Fibroblast of pulmonary artery (primary cell): Measurements from ENCODE around the gene ROR1.

Experiments used
- DNase-seq: peaks from one replicate; pipeline ENCODE4 v3.0.0-alpha.2; 2010; ENCODE audit warnings: low read depth
- H3K4me3 ChIP-seq: replicated peaks from 2 replicates; pipeline ENCODE4 v1.5.1; 2011; ENCODE audit warnings: low read depth, mild to moderate bottlenecking, control low read depth, low read length, moderate library complexity
- TF ChIP-seq, protein P1 (sequence below): IDR thresholded peaks from 2 replicates; pipeline ENCODE4 v1.5.1; 2011; ENCODE audit warnings: mild to moderate bottlenecking, control low read depth, low read length, inconsistent platforms; ENCODE audit errors: missing control alignments

The ROR1 gene

DNA sequence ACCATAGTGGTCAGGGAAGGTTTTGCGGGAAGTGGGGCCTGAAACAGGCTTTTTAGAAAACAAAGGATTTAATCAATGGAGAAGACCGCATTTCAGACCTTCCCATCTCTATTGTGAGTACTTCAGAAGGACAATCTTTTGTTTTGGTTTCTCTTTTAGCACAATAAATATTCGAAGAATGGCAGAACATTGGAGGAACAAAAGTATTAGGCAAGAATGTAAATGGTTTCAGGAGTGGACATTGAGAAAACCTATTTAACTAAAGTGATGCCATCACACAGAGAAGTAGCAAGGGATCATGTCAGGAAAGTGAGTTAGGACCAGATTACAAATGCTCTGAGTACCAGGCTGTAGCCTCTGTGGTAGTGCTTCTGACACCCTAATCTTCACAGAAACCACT lies 402.8 kb downstream of the ROR1 start:
- no peak overlapping the region for H3K4me3 ChIP-seq
- TF ChIP-seq, protein P1, sequence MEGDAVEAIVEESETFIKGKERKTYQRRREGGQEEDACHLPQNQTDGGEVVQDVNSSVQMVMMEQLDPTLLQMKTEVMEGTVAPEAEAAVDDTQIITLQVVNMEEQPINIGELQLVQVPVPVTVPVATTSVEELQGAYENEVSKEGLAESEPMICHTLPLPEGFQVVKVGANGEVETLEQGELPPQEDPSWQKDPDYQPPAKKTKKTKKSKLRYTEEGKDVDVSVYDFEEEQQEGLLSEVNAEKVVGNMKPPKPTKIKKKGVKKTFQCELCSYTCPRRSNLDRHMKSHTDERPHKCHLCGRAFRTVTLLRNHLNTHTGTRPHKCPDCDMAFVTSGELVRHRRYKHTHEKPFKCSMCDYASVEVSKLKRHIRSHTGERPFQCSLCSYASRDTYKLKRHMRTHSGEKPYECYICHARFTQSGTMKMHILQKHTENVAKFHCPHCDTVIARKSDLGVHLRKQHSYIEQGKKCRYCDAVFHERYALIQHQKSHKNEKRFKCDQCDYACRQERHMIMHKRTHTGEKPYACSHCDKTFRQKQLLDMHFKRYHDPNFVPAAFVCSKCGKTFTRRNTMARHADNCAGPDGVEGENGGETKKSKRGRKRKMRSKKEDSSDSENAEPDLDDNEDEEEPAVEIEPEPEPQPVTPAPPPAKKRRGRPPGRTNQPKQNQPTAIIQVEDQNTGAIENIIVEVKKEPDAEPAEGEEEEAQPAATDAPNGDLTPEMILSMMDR = no peak
- no peak for DNase-seq

DNA sequence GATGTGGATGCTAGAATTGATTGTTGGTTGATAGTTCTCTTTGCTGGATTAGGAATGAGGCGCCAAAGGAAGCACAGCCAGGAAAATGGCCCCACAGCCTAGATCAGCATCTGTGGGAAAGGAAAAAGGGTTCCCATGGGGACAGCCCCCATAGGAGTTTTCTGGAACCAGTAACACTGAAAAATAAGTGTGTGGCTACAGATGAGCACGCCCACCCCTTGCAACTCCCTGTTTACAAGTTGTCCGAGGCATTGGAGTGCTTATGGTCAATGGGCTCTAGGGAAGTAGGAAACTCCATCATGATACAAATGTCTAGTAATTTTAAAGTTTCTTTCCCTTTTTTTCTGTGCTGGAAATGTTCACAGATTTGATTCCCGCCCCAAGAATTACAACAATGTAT lies 405.8 kb downstream of the ROR1 start:
- no peak for DNase-seq

DNA sequence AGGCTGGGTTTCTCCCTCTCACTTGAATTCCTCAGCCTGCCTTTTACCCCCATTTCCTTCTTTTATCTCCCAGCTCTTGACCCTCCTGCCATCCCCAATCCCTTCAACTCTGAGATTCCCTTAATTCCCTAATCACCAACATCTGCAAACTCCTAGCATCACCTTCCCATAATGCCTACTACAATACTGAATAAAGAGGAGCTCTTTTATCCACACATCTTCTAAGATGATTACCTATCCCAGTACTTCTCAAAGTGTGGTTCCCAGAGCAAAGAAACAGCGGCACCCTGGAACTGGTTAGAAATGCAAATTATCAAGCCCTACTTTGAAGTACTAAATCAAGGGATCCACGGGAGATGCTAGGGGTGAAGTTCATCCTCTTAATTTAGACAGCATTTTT lies 408.4 kb downstream of the ROR1 start:
- DNase-seq = no peak
- H3K4me3 ChIP-seq = no peak overlapping the region
- TF ChIP-seq, protein P1 = no peak

More for the DNA sequence above, 405.8 kb downstream of the ROR1 start:
- TF ChIP-seq, protein P1 = no peak
- H3K4me3 ChIP-seq = no peak overlapping the region

DNA sequence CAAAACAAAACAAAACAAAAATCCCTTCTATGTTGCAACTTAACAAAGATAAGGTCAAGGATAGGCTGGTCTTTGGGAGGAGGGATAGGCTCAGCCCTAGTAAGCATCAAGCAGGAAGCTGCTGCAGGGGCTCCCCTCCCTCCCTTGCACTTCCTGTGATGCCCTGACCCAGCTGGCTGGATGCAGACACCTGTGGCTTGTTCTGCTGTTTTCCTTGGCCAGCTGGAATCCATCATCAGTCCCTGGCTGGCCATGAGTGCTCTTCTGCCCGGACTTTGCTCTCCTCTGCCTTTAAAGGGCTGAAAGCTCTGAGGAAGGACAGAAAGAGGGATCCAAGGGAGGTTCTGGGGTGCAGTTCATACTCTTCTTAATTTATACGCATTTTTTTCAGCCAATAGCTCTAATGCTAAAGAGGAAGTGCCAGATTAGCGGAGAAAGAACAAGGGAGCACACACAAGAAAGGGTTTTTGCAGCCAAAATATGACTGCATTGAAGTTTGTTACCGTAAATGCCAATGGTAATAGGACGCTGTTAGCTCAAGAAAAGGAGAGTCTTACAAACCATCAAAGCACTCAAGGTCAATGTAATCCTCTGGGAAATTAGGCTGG lies 409.7 kb downstream of the ROR1 start:
- TF ChIP-seq, protein P1 = no peak
- no peak overlapping the region for H3K4me3 ChIP-seq
- peak; percentile 51 for DNase-seq

DNA sequence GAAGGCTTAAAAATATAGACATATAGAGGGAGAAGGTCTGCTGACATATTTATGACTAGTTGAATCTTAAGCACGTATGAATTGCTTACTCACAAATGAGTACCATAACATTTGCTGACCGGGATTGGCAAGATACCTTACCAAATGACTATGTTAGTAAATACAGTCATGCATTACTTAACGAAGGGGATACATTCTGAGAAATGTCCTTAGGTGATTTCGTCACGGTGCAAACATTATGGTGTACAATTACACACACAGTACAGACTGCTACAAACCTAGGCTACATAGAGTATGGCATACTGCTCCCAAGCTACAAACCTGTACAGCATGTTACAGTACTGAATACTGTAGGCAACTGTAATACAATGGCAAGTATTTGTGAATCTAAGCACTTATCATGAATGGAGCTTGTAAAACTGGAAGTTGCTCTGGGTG lies 410.2 kb downstream of the ROR1 start:
- TF ChIP-seq, protein P1 = no peak
- DNase-seq = peak; percentile 57
- H3K4me3 ChIP-seq = no peak overlapping the region

DNA sequence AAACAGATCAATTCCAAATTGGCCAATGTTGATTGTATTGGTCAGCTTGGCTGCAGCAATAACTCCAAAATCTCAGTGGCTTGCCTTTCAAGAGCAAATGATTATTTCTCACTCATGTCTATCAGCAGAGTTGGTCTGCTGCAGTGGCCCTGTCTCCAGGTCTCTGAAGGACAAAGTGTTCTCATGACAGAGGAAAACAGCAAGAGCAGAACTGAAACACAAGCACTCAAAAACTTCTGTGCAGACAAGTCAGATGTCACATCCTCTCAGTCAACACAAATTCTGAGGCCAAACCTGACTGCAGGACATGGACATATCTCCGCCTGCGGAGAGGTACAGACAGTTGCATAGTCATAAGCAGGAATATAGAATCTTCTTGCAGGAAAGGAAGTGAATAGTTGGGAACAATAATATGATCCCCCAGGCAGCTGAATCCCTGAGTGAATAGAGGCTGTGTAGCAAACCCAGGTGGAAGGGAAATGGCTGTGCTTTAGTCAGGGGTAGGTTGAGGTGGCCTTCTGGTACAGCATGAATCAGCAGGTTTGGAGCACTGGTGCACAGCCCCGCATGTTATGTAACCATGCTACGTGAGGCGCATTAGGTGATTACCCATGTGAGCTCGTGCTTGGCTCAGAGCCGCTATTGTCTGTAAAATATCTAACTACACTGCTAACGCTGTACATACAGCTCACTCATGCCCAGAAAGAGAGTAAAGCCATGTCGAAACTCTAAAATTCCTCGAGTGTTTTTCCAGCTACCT lies 412.5 kb downstream of the ROR1 start:
- TF ChIP-seq, protein P1 = no peak
- no peak overlapping the region for H3K4me3 ChIP-seq
- DNase-seq = peak; percentile 24
